Hindlimb muscle (tissue), 1 donor: ENCODE results near the gene LMNB1. TPM values are rescaled to one million over a fixed set of nuclear protein-coding genes. Genes with fewer than 3 reads are reported as not detected.
"Not testable (repeated sequence)": the region's sequence is repeated elsewhere in the genome, so short reads cannot be mapped to it uniquely, and the experiment has no call there.

Experiments used
- DNase-seq: peaks from one replicate; pipeline ENCODE4 v3.0.0-alpha.2; 2013
- polyA plus RNA-seq: library from polyadenylated mRNA; unstranded; fragments of 120-200 nt; gene quantifications from one replicate; pipeline ENCODE4 v1.2.1, GENCODE V29; 2013; ENCODE audit not compliant: insufficient read length

The LMNB1 gene
- polyA plus RNA-seq, 1 donor: 39.1 TPM

- DNase-seq: peak; percentile 68
Observed at GRCh38 chr5:126780165-126780827, 3.4 kb downstream of the LMNB1 start.

- DNase-seq: not testable (repeated sequence)
Observed at GRCh38 chr5:126788409-126788808, 11.5 kb downstream of the LMNB1 start.

- DNase-seq: no peak
Observed at GRCh38 chr5:126793097-126793496, 16.2 kb downstream of the LMNB1 start.

GRCh38 chr5:126793648-126794047 is 16.7 kb downstream of the LMNB1 start:
- DNase-seq: not testable (repeated sequence)

GRCh38 chr5:126794157-126794828 is 17.4 kb downstream of the LMNB1 start:
- DNase-seq: no peak

- no peak for DNase-seq
Observed at GRCh38 chr5:126799780-126800179, 22.8 kb downstream of the LMNB1 start.

- DNase-seq: no peak
Observed at GRCh38 chr5:126801174-126801991, 24.4 kb downstream of the LMNB1 start.

GRCh38 chr5:126801992-126802294 is 25.0 kb downstream of the LMNB1 start:
- DNase-seq: peak; percentile 26

GRCh38 chr5:126805063-126805462 is 28.1 kb downstream of the LMNB1 start:
- no peak for DNase-seq

- peak; percentile 12 for DNase-seq
Observed at GRCh38 chr5:126808521-126808988, 31.6 kb downstream of the LMNB1 start.

- no peak for DNase-seq
Observed at GRCh38 chr5:126809916-126810315, 33.0 kb downstream of the LMNB1 start.

- no peak for DNase-seq
Observed at GRCh38 chr5:126810596-126811380, 33.9 kb downstream of the LMNB1 start.

GRCh38 chr5:126811515-126812198 is 34.7 kb downstream of the LMNB1 start:
- no peak for DNase-seq

- DNase-seq: no peak
Observed at GRCh38 chr5:126812199-126812570, 35.2 kb downstream of the LMNB1 start.

- DNase-seq: not testable (repeated sequence)
Observed at GRCh38 chr5:126813799-126814198, 36.9 kb downstream of the LMNB1 start.

- no peak for DNase-seq
Observed at GRCh38 chr5:126814721-126815404, 37.9 kb downstream of the LMNB1 start.

- DNase-seq: no peak
Observed at GRCh38 chr5:126816649-126817048, 39.7 kb downstream of the LMNB1 start.

- no peak for DNase-seq
Observed at GRCh38 chr5:126818736-126819135, 41.8 kb downstream of the LMNB1 start.

GRCh38 chr5:126819253-126819652 is 42.3 kb downstream of the LMNB1 start:
- no peak for DNase-seq

GRCh38 chr5:126826619-126827215 is 49.8 kb downstream of the LMNB1 start:
- no peak for DNase-seq

GRCh38 chr5:126829098-126829497 is 52.2 kb downstream of the LMNB1 start:
- DNase-seq: no peak
